ENCODE results near the gene RNASE13.
"Not testable (repeated sequence)": the region's sequence is repeated elsewhere in the genome, so short reads cannot be mapped to it uniquely, and the experiment has no call there.

RNASE13 gene

GRCh38 chr14:20989787-20990600 lies 44.6 kb downstream of the RNASE13 start, which contains the start of gene METTL17:
TSS of gene METTL17 (plus strand) at chr14:20989980. CDS start at chr14:20990003, 23 bp downstream.
- peak within 1 kb of the TSS; percentile 85 for H3K4me3 ChIP-seq (ENCODE audit: low read length)
- no peaks in the 10 kb centered on the region for H3K4me1 ChIP-seq (ENCODE audit: control insufficient read depth, low read depth, low read length)
- peak within 1 kb of the TSS; percentile 72 for H3K9ac ChIP-seq (ENCODE audit: low read length)
- H3K9me3 ChIP-seq (ENCODE audit: control insufficient read depth, low read depth, low read length) = no peaks in the 10 kb centered on the region
- H3K27me3 ChIP-seq (ENCODE audit: control insufficient read depth, insufficient read depth, low read length) = no peaks in the 10 kb centered on the region
- no peak within 1 kb of the TSS for H3K27ac ChIP-seq (ENCODE audit: low read length)
- H3K36me3 ChIP-seq (ENCODE audit: control insufficient read depth, low read depth, low read length) = peaks cover 28% of the 10 kb centered on the region

- Histone ChIP-seq H3K4me3 (ENCODE audit: low read length) (peak overlapping the region; percentile 53), H3K9me3 (ENCODE audit: control insufficient read depth, low read depth, low read length) (no peaks in the 10 kb centered on the region), H3K36me3 (ENCODE audit: control insufficient read depth, low read depth, low read length) (peaks cover 22% of the 10 kb centered on the region), H3K9ac (ENCODE audit: low read length) (no peak overlapping the region), H3K27ac (ENCODE audit: low read length) (no peak overlapping the region), H3K27me3 (ENCODE audit: control insufficient read depth, insufficient read depth, low read length) (no peaks in the 10 kb centered on the region), H3K4me1 (ENCODE audit: control insufficient read depth, low read depth, low read length) (no peaks in the 10 kb centered on the region)
Measured at GRCh38 chr14:20989471-20989786, 45.2 kb downstream of the RNASE13 start.

GRCh38 chr14:20988717-20989470 lies 45.7 kb downstream of the RNASE13 start:
- no peaks in the 10 kb centered on the region for H3K4me1 ChIP-seq (ENCODE audit: control insufficient read depth, low read depth, low read length)
- no peak overlapping the region for H3K9ac ChIP-seq (ENCODE audit: low read length)
- H3K9me3 ChIP-seq (ENCODE audit: control insufficient read depth, low read depth, low read length) = no peaks in the 10 kb centered on the region
- H3K27ac ChIP-seq (ENCODE audit: low read length) = no peak overlapping the region
- no peaks in the 10 kb centered on the region for H3K27me3 ChIP-seq (ENCODE audit: control insufficient read depth, insufficient read depth, low read length)
- peaks cover 17% of the 10 kb centered on the region for H3K36me3 ChIP-seq (ENCODE audit: control insufficient read depth, low read depth, low read length)
- H3K4me3 ChIP-seq (ENCODE audit: low read length) = peak overlapping the region; percentile 53

- no peaks in the 10 kb centered on the region for H3K9me3 ChIP-seq (ENCODE audit: control insufficient read depth, low read depth, low read length)
- no peak overlapping the region for H3K9ac ChIP-seq (ENCODE audit: low read length)
- H3K4me1 ChIP-seq (ENCODE audit: control insufficient read depth, low read depth, low read length) = no peaks in the 10 kb centered on the region
- H3K27ac ChIP-seq (ENCODE audit: low read length) = no peak overlapping the region
- no peaks in the 10 kb centered on the region for H3K27me3 ChIP-seq (ENCODE audit: control insufficient read depth, insufficient read depth, low read length)
- no peak overlapping the region for H3K4me3 ChIP-seq (ENCODE audit: low read length)
- H3K36me3 ChIP-seq (ENCODE audit: control insufficient read depth, low read depth, low read length) = peaks cover under 1% of the 10 kb centered on the region
Measured at GRCh38 chr14:20986811-20987210, 47.8 kb downstream of the RNASE13 start.

GRCh38 chr14:20985650-20986049 lies 49.0 kb downstream of the RNASE13 start:
- H3K4me1 ChIP-seq (ENCODE audit: control insufficient read depth, low read depth, low read length); H3K36me3 ChIP-seq (ENCODE audit: control insufficient read depth, low read depth, low read length); H3K27ac ChIP-seq (ENCODE audit: low read length); H3K27me3 ChIP-seq (ENCODE audit: control insufficient read depth, insufficient read depth, low read length); H3K4me3 ChIP-seq (ENCODE audit: low read length); H3K9me3 ChIP-seq (ENCODE audit: control insufficient read depth, low read depth, low read length); H3K9ac ChIP-seq (ENCODE audit: low read length): not testable (repeated sequence)

All from iPS-18a (cell line).